CD4-positive, alpha-beta T cell treated with Interferon gamma for 1 hour (primary cell): ENCODE data around the gene BCAR1.
"Not testable (repeated sequence)": the region's sequence is repeated elsewhere in the genome, so short reads cannot be mapped to it uniquely, and the experiment has no call there.

Source experiments
- DNase-seq: peaks from one replicate; pipeline ENCODE4 v3.0.0-alpha.2; 2020

BCAR1 gene

GRCh38 chr16:75237398-75238131 is 13.9 kb downstream of the BCAR1 start:
- no peak for DNase-seq

GRCh38 chr16:75236736-75237397 is 14.6 kb downstream of the BCAR1 start:
- DNase-seq, result no peak

- no peak for DNase-seq
These were observed 15.2 kb downstream of the BCAR1 start for GRCh38 chr16:75236232-75236631.

- no peak for DNase-seq
These were observed 15.7 kb downstream of the BCAR1 start for GRCh38 chr16:75235721-75236193.

GRCh38 chr16:75234856-75235696 is 16.3 kb downstream of the BCAR1 start:
- DNase-seq, result no peak

- no peak for DNase-seq
These were observed 17.8 kb downstream of the BCAR1 start for GRCh38 chr16:75233611-75233938.

GRCh38 chr16:75231570-75231969 is 19.9 kb downstream of the BCAR1 start:
- DNase-seq, result no peak

- DNase-seq, result no peak
These were observed 20.8 kb downstream of the BCAR1 start for GRCh38 chr16:75230471-75231110.

GRCh38 chr16:75229172-75230031 is 22.0 kb downstream of the BCAR1 start:
- no peak for DNase-seq

GRCh38 chr16:75228143-75228976 is 23.1 kb downstream of the BCAR1 start:
- no peak for DNase-seq

- DNase-seq, result no peak
These were observed 23.9 kb downstream of the BCAR1 start for GRCh38 chr16:75227361-75228142.

- DNase-seq, result no peak
These were observed 24.7 kb downstream of the BCAR1 start for GRCh38 chr16:75226550-75227360.

GRCh38 chr16:75225678-75226515 is 25.5 kb downstream of the BCAR1 start:
- DNase-seq, result no peak

GRCh38 chr16:75225092-75225491 is 26.3 kb downstream of the BCAR1 start:
- DNase-seq, result no peak

- DNase-seq, result no peak
These were observed 26.9 kb downstream of the BCAR1 start for GRCh38 chr16:75224306-75225082.

GRCh38 chr16:75223129-75223528 is 28.3 kb downstream of the BCAR1 start:
- not testable (repeated sequence) for DNase-seq

GRCh38 chr16:75222271-75222783 is 29.1 kb downstream of the BCAR1 start:
- DNase-seq, result no peak
